Ishikawa (cell line): Measurements from ENCODE around the gene AGPAT2.

Experiments
- CEBPB ChIP-seq: IDR thresholded peaks from 2 replicates; pipeline ENCODE4 v1.6.1; 2012
- CREB1 ChIP-seq: IDR thresholded peaks from 2 replicates; pipeline ENCODE4 v1.6.1; 2012; ENCODE audit warnings: low read depth
- EP300 ChIP-seq: IDR thresholded peaks from 2 replicates; pipeline ENCODE4 v1.6.1; 2012; ENCODE audit warnings: borderline replicate concordance
- FOXM1 ChIP-seq: IDR thresholded peaks from 2 replicates; pipeline ENCODE4 v1.6.1; 2012; ENCODE audit warnings: low read depth, borderline replicate concordance
- YY1 ChIP-seq: IDR thresholded peaks from 2 replicates; pipeline ENCODE4 v1.6.1; 2012; ENCODE audit warnings: low read depth
- TF ChIP-seq, protein P1 (sequence below): IDR thresholded peaks from 2 replicates; pipeline ENCODE4 v1.6.1; 2012
- TF ChIP-seq, protein P2 (sequence below): IDR thresholded peaks from 2 replicates; pipeline ENCODE4 v1.6.1; 2012; ENCODE audit warnings: low read depth, mild to moderate bottlenecking

DNA sequence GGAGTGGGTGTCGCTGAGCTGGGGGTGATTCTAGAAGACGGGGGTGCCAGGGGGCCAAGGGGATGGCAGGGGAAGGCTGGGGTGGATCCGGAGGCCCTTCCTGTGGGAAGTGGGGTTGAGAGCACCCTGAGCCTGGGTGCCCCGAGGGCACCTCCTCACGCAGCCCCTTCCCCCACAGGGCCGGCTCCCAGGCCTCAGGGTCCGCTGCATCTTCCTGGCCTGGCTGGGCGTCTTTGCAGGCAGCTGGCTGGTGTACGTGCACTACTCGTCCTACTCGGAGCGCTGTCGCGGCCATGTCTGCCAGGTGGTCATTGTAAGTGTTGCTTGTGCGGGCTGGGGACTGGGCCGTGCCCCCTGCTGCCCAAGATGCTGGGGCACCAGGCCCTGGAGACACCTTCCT is 30.1 kb upstream of the AGPAT2 start:
- TF ChIP-seq YY1: no peak
- TF ChIP-seq, protein P1, sequence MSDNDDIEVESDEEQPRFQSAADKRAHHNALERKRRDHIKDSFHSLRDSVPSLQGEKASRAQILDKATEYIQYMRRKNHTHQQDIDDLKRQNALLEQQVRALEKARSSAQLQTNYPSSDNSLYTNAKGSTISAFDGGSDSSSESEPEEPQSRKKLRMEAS: no peak
- TF ChIP-seq EP300: no peak
- TF ChIP-seq CEBPB: no peak
- no peak for TF ChIP-seq FOXM1
- TF ChIP-seq, protein P2, sequence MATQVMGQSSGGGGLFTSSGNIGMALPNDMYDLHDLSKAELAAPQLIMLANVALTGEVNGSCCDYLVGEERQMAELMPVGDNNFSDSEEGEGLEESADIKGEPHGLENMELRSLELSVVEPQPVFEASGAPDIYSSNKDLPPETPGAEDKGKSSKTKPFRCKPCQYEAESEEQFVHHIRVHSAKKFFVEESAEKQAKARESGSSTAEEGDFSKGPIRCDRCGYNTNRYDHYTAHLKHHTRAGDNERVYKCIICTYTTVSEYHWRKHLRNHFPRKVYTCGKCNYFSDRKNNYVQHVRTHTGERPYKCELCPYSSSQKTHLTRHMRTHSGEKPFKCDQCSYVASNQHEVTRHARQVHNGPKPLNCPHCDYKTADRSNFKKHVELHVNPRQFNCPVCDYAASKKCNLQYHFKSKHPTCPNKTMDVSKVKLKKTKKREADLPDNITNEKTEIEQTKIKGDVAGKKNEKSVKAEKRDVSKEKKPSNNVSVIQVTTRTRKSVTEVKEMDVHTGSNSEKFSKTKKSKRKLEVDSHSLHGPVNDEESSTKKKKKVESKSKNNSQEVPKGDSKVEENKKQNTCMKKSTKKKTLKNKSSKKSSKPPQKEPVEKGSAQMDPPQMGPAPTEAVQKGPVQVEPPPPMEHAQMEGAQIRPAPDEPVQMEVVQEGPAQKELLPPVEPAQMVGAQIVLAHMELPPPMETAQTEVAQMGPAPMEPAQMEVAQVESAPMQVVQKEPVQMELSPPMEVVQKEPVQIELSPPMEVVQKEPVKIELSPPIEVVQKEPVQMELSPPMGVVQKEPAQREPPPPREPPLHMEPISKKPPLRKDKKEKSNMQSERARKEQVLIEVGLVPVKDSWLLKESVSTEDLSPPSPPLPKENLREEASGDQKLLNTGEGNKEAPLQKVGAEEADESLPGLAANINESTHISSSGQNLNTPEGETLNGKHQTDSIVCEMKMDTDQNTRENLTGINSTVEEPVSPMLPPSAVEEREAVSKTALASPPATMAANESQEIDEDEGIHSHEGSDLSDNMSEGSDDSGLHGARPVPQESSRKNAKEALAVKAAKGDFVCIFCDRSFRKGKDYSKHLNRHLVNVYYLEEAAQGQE: no peak
- TF ChIP-seq CREB1: no peak
